HG03378 (cell line): ENCODE data around the gene USP49.
A peak's percentile ranks its signal among the peaks of the same experiment; 100 is the strongest.
"Not testable (repeated sequence)": the region's sequence is repeated elsewhere in the genome, so short reads cannot be mapped to it uniquely, and the experiment has no call there.

Experiments
- ATAC-seq: cut with Tn5 transposase; IDR thresholded peaks from one replicate; pipeline ENCODE4 v1.9.1; 2021; ENCODE audit warnings: mild to moderate bottlenecking, moderate library complexity; ENCODE audit not compliant: unreplicated experiment

USP49 gene

GRCh38 chr6:41815587-41815986 lies 79.6 kb downstream of the USP49 start:
- no peak for ATAC-seq

GRCh38 chr6:41814629-41815028 lies 80.5 kb downstream of the USP49 start:
- no peak for ATAC-seq

- ATAC-seq, result no peak
Observed at GRCh38 chr6:41813956-41814355, 81.2 kb downstream of the USP49 start.

- ATAC-seq, result no peak
Observed at GRCh38 chr6:41813469-41813868, 81.7 kb downstream of the USP49 start.

GRCh38 chr6:41811946-41812345 lies 83.2 kb downstream of the USP49 start:
- not testable (repeated sequence) for ATAC-seq

- ATAC-seq, result no peak
Observed at GRCh38 chr6:41811095-41811494, 84.1 kb downstream of the USP49 start.

- ATAC-seq, result no peak
Observed at GRCh38 chr6:41805830-41806774, 89.1 kb downstream of the USP49 start.

- ATAC-seq, result no peak
Observed at GRCh38 chr6:41801380-41801779, 93.8 kb downstream of the USP49 start.

- ATAC-seq, result no peak
Observed at GRCh38 chr6:41799559-41799911, 95.6 kb downstream of the USP49 start.

GRCh38 chr6:41798901-41799558 lies 96.1 kb downstream of the USP49 start:
- no peak for ATAC-seq

GRCh38 chr6:41796474-41796873 lies 98.7 kb downstream of the USP49 start:
- ATAC-seq, result no peak

GRCh38 chr6:41791984-41792383 lies 103.2 kb downstream of the USP49 start:
- ATAC-seq, result no peak

GRCh38 chr6:41791305-41791704 lies 103.9 kb downstream of the USP49 start:
- ATAC-seq, result no peak

GRCh38 chr6:41790045-41790444 lies 105.1 kb downstream of the USP49 start:
- no peak for ATAC-seq

- no peak for ATAC-seq
Observed at GRCh38 chr6:41789390-41789724, 105.8 kb downstream of the USP49 start.

GRCh38 chr6:41787219-41787917 lies 107.8 kb downstream of the USP49 start, which contains the start of gene TOMM6:
TOMM6 (plus strand) TSS chr6:41787694; CDS start chr6:41787698, 4 bp downstream.
- peak; percentile 74 for ATAC-seq

- ATAC-seq, result peak; percentile 27
Observed at GRCh38 chr6:41786451-41787218, 108.5 kb downstream of the USP49 start.

- no peak for ATAC-seq
Observed at GRCh38 chr6:41785689-41786450, 109.3 kb downstream of the USP49 start.

- no peak for ATAC-seq
Observed at GRCh38 chr6:41785254-41785653, 109.9 kb downstream of the USP49 start.

GRCh38 chr6:41784581-41785171 lies 110.5 kb downstream of the USP49 start:
- no peak for ATAC-seq
